IPS DF 19.7 (cell line): ENCODE results near the gene CAPN12.

Experiments used
- DNase-seq: peaks from one replicate; pipeline ENCODE4 v3.0.0-alpha.2; 2013; ENCODE audit warnings: low read depth, low spot score

CAPN12 gene

GRCh38 chr19:38697197-38697596 lies 47.1 kb downstream of the CAPN12 start:
- DNase-seq, result no peak

GRCh38 chr19:38696729-38697055 lies 47.6 kb downstream of the CAPN12 start:
- no peak for DNase-seq

- no peak for DNase-seq
Measured at GRCh38 chr19:38695832-38696728, 48.2 kb downstream of the CAPN12 start.

- no peak for DNase-seq
Measured at GRCh38 chr19:38695317-38695683, 49.0 kb downstream of the CAPN12 start.

GRCh38 chr19:38693380-38694223 lies 50.7 kb downstream of the CAPN12 start:
- DNase-seq, result peak; percentile 68

- no peak for DNase-seq
Measured at GRCh38 chr19:38692458-38693379, 51.6 kb downstream of the CAPN12 start.

- no peak for DNase-seq
Measured at GRCh38 chr19:38691938-38692457, 52.3 kb downstream of the CAPN12 start.

GRCh38 chr19:38690832-38691231 lies 53.4 kb downstream of the CAPN12 start:
- no peak for DNase-seq

- no peak for DNase-seq
Measured at GRCh38 chr19:38690146-38690545, 54.1 kb downstream of the CAPN12 start.

- no peak for DNase-seq
Measured at GRCh38 chr19:38687837-38688378, 56.4 kb downstream of the CAPN12 start.

GRCh38 chr19:38686530-38686888 lies 57.8 kb downstream of the CAPN12 start:
- no peak for DNase-seq

GRCh38 chr19:38685666-38686529 lies 58.4 kb downstream of the CAPN12 start:
- no peak for DNase-seq

GRCh38 chr19:38684862-38685665 lies 59.2 kb downstream of the CAPN12 start:
- no peak for DNase-seq

- DNase-seq, result no peak
Measured at GRCh38 chr19:38684078-38684861, 60.0 kb downstream of the CAPN12 start.

GRCh38 chr19:38683393-38684077 lies 60.7 kb downstream of the CAPN12 start:
- peak; percentile 90 for DNase-seq

- no peak for DNase-seq
Measured at GRCh38 chr19:38682872-38683392, 61.3 kb downstream of the CAPN12 start.

- no peak for DNase-seq
Measured at GRCh38 chr19:38682195-38682867, 61.9 kb downstream of the CAPN12 start.
